Measurements from ENCODE around the gene NPHS1.

NPHS1 gene

GRCh38 chr19:35879068-35879467 lies 26.8 kb upstream of the NPHS1 start:
- Histone ChIP-seq H3K9me3 (ENCODE audit: low read length) (no peaks in the 10 kb centered on the region), H3K4me2 (ENCODE audit: low read length) (no peak overlapping the region), H3F3A (ENCODE audit: insufficient read depth, low read length) (peaks cover 4% of the 10 kb centered on the region; the same call in 1 of the 2 replicates), H3K27ac (ENCODE audit: low read depth, low read length, poor library complexity, severe bottlenecking) (no peak overlapping the region), H3K4me3 (ENCODE audit: low read depth, low read length, poor library complexity, severe bottlenecking) (no peak overlapping the region), H3K27me3 (ENCODE audit: insufficient read depth, low read length) (no peaks in the 10 kb centered on the region), H3K9me2 (ENCODE audit: low read depth, low read length) (no peaks in the 10 kb centered on the region), H3K4me1 (ENCODE audit: insufficient read depth, low read length, severe bottlenecking) (peaks cover 5% of the 10 kb centered on the region), H3K79me2 (ENCODE audit: insufficient read depth, low read length) (no peaks in the 10 kb centered on the region), H3K9ac (ENCODE audit: low read length) (no peak overlapping the region), H4K20me1 (ENCODE audit: insufficient read depth, low read length) (no peaks in the 10 kb centered on the region), H2AFZ (ENCODE audit: low read length) (no peak overlapping the region), H3K36me3 (ENCODE audit: insufficient read depth, low read length) (no peaks in the 10 kb centered on the region)
- TF ChIP-seq EZH2 (IDR thresholded peaks at IDR 0.05; ENCODE audit: borderline replicate concordance, low read length), result no peak
- TF ChIP-seq, protein P1, sequence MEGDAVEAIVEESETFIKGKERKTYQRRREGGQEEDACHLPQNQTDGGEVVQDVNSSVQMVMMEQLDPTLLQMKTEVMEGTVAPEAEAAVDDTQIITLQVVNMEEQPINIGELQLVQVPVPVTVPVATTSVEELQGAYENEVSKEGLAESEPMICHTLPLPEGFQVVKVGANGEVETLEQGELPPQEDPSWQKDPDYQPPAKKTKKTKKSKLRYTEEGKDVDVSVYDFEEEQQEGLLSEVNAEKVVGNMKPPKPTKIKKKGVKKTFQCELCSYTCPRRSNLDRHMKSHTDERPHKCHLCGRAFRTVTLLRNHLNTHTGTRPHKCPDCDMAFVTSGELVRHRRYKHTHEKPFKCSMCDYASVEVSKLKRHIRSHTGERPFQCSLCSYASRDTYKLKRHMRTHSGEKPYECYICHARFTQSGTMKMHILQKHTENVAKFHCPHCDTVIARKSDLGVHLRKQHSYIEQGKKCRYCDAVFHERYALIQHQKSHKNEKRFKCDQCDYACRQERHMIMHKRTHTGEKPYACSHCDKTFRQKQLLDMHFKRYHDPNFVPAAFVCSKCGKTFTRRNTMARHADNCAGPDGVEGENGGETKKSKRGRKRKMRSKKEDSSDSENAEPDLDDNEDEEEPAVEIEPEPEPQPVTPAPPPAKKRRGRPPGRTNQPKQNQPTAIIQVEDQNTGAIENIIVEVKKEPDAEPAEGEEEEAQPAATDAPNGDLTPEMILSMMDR (IDR thresholded peaks at IDR 0.05; ENCODE audit: low read length), result no peak

GRCh38 chr19:35874392-35874930 lies 22.2 kb upstream of the NPHS1 start:
- Histone ChIP-seq H3K36me3 (ENCODE audit: insufficient read depth, low read length) (no peaks in the 10 kb centered on the region), H3K9me2 (ENCODE audit: low read depth, low read length) (no peaks in the 10 kb centered on the region), H3K27me3 (ENCODE audit: insufficient read depth, low read length) (no peaks in the 10 kb centered on the region), H2AFZ (ENCODE audit: low read length) (no peak overlapping the region), H3K4me3 (ENCODE audit: low read depth, low read length, poor library complexity, severe bottlenecking) (no peak overlapping the region), H3K27ac (ENCODE audit: low read depth, low read length, poor library complexity, severe bottlenecking) (no peak overlapping the region), H3K9me3 (ENCODE audit: low read length) (no peaks in the 10 kb centered on the region), H3F3A (ENCODE audit: insufficient read depth, low read length) (no peaks in the 10 kb centered on the region), H3K4me2 (ENCODE audit: low read length) (no peak overlapping the region), H3K79me2 (ENCODE audit: insufficient read depth, low read length) (no peaks in the 10 kb centered on the region), H4K20me1 (ENCODE audit: insufficient read depth, low read length) (no peaks in the 10 kb centered on the region), H3K9ac (ENCODE audit: low read length) (no peak overlapping the region), H3K4me1 (ENCODE audit: insufficient read depth, low read length, severe bottlenecking) (peaks cover 8% of the 10 kb centered on the region)
- TF ChIP-seq, protein P1 (IDR thresholded peaks at IDR 0.05; ENCODE audit: low read length), result no peak
- no peak for TF ChIP-seq EZH2 (IDR thresholded peaks at IDR 0.05; ENCODE audit: borderline replicate concordance, low read length)

DNA sequence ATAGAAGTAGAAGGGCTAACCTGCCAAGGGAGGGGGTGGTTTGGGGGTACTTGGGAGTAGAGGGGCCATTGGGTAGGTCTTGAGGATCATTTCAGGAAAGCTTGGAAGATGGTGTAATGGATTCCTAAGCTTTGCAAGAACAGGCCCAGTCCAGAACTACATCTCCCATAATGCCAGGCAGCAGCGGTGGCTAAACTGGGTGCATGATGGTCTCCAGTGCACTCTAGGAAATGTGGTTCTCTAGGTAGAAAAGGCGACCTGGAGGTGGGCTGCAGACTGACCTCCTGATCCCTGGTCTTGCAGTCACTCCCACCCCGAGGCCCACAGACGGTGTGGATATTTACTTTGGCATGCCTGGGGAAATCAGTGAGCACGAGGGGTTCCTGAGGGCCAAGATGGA lies 19.9 kb upstream of the NPHS1 start:
- Histone ChIP-seq H3K9ac (ENCODE audit: low read length) (no peak overlapping the region), H2AFZ (ENCODE audit: low read length) (no peak overlapping the region), H3K4me1 (ENCODE audit: insufficient read depth, low read length, severe bottlenecking) (peaks cover 18% of the 10 kb centered on the region), H3K4me2 (ENCODE audit: low read length) (no peak overlapping the region), H3K79me2 (ENCODE audit: insufficient read depth, low read length) (no peaks in the 10 kb centered on the region), H3K27ac (ENCODE audit: low read depth, low read length, poor library complexity, severe bottlenecking) (no peak overlapping the region), H3F3A (ENCODE audit: insufficient read depth, low read length) (no peaks in the 10 kb centered on the region), H3K27me3 (ENCODE audit: insufficient read depth, low read length) (peaks cover 4% of the 10 kb centered on the region; the same call in 1 of the 2 replicates), H4K20me1 (ENCODE audit: insufficient read depth, low read length) (no peaks in the 10 kb centered on the region), H3K9me3 (ENCODE audit: low read length) (no peaks in the 10 kb centered on the region), H3K4me3 (ENCODE audit: low read depth, low read length, poor library complexity, severe bottlenecking) (no peak overlapping the region), H3K36me3 (ENCODE audit: insufficient read depth, low read length) (no peaks in the 10 kb centered on the region), H3K9me2 (ENCODE audit: low read depth, low read length) (no peaks in the 10 kb centered on the region)
- no peak for TF ChIP-seq EZH2 (IDR thresholded peaks at IDR 0.05; ENCODE audit: borderline replicate concordance, low read length)
- TF ChIP-seq, protein P1 (IDR thresholded peaks at IDR 0.05; ENCODE audit: low read length), result no peak
